LNCaP clone FGC (cell line): ENCODE measurements around the gene ZNF768.
"Not testable (repeated sequence)": the region's sequence is repeated elsewhere in the genome, so short reads cannot be mapped to it uniquely, and the experiment has no call there.

Source experiments
- DNase-seq: peaks from one replicate; pipeline ENCODE4 v3.0.0-alpha.2; 2011; ENCODE audit warnings: low read depth
- H3K4me3 ChIP-seq: 2 replicates; pipeline ENCODE4 v1.5.1; 2011; ENCODE audit warnings: mild to moderate bottlenecking, low read depth, low read length, control low read depth
- TF ChIP-seq, protein P1 (sequence below): IDR thresholded peaks from 2 replicates; pipeline ENCODE4 v1.5.1; 2012; ENCODE audit warnings: mild to moderate bottlenecking; ENCODE audit not compliant: control insufficient read depth, insufficient read depth; ENCODE audit errors: extremely low read depth

Gene ZNF768

DNA sequence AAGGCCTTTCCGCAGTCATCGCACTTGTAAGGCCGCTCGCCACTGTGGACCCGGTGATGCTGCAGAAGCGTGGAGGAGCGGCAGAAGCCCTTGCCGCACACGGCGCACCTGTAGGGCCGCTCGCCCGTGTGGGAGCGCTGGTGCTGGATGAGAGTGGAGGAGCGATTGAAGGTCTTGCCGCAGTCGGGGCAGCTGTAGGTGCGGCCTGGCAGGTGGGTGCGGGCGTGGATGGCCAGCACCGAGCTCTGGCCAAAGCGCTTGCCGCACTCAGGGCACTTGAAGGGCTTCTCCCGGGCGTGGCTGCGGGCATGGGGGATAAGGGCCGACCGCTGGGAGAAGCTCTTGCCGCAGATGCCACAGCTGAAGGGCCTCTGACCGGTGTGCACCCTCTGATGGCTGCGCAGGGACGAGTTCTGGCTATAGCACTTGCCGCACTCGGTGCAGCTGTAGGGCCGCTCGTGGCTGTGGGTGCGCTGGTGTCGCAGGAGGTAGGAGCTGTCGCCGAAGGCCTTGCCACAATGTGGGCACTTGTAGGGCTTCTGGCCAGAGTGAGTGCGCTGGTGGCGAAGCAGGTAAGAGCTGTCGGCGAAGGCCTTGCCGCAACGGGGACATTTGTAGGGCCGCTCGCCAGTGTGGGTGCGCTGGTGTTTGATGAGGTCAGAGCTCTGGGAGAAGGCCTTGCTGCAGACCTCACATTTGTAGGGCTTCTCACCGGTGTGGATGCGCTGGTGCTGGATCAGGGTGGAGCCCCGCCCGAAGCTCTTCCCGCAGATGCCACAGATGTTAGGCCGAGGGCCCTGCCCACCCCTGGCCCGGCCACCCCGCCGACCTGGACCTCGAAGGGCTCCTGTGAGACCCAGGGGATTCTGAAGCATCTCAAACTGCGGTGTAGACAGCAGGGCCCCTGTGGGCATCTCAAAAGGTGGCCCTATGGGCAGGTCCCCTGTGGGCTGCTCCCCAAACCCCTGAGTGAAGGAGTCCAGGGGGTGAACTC is 1.5 kb downstream of the ZNF768 start:
- TF ChIP-seq, protein P1, sequence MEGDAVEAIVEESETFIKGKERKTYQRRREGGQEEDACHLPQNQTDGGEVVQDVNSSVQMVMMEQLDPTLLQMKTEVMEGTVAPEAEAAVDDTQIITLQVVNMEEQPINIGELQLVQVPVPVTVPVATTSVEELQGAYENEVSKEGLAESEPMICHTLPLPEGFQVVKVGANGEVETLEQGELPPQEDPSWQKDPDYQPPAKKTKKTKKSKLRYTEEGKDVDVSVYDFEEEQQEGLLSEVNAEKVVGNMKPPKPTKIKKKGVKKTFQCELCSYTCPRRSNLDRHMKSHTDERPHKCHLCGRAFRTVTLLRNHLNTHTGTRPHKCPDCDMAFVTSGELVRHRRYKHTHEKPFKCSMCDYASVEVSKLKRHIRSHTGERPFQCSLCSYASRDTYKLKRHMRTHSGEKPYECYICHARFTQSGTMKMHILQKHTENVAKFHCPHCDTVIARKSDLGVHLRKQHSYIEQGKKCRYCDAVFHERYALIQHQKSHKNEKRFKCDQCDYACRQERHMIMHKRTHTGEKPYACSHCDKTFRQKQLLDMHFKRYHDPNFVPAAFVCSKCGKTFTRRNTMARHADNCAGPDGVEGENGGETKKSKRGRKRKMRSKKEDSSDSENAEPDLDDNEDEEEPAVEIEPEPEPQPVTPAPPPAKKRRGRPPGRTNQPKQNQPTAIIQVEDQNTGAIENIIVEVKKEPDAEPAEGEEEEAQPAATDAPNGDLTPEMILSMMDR = no peak
- DNase-seq = no peak
- no peak overlapping the region for H3K4me3 ChIP-seq

DNA sequence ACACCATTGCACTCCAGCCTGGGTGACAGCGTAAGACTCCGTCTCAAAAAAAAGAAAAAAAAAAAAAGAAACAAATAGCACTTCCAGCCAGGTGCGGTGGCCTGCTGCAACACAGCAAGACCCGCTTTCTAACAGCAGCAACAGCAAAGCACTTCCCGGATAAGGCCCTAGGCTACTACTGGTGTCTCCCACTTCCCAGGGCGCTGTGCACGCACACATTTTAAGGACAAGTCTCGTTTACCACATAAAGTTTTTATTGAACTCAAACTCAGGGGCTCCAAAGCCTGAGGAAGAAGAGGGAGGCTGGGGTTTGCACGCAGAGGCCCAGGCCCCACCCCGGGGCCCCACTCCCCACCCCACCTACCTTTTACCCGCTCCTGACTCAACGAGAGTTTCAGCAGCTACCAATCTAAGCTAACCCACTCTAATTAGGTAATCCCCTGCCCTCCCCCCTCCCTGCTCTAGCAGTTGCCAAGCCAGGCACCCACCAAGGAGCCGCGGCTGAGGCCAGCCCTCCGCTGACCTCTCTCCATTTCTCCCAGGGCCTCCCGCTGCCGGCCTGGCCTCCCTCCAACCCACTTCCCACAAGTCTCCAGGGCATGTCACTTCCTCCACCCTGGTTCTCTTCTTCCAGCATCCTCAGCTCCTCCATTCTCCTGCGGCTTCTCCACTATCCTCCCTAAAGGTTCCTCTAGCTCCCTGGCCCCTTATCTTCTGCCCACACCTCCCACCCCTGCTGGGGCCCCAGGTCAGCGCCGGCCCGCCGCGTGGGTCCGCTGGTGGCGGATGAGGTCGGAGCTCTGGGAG is 2.4 kb downstream of the ZNF768 start:
- TF ChIP-seq, protein P1 = no peak
- H3K4me3 ChIP-seq = no peak overlapping the region
- no peak for DNase-seq

DNA sequence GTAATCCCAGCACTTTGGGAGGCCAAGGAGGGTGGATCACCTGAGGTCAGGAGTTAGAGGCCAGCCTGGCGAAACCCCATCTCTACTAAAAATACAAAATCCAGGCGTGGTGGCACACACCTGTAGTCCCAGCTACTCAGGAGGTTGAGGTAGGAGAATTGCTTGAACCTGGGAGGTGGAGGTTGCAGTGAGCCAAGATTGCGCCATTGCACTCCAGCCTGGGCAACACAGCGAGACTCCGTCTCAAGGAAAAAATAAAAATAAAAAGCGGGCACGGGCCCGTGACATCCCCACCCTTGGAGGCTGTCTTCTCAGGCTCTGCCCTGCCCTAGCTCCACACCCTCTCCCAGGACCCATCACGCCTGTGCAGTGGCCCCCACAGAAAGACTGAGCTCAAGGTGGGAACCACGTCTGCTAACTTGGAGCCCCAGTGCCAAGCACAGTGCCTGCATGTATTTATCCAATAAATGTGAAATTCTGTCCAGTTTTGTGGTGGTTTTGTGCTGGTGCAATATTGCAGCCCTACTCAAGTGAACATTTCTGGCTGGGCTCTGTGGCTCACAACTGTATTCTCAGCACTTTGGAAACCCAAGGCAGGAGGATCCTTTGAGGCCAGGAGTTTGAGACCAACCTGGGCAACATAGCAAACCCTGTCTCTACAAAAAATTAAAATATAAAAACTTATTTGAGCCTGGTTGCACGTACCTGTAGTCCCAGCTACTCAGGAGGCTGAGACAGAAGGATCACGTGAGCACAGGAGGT is 3.5 kb downstream of the ZNF768 start:
- not testable (repeated sequence) for DNase-seq

DNA sequence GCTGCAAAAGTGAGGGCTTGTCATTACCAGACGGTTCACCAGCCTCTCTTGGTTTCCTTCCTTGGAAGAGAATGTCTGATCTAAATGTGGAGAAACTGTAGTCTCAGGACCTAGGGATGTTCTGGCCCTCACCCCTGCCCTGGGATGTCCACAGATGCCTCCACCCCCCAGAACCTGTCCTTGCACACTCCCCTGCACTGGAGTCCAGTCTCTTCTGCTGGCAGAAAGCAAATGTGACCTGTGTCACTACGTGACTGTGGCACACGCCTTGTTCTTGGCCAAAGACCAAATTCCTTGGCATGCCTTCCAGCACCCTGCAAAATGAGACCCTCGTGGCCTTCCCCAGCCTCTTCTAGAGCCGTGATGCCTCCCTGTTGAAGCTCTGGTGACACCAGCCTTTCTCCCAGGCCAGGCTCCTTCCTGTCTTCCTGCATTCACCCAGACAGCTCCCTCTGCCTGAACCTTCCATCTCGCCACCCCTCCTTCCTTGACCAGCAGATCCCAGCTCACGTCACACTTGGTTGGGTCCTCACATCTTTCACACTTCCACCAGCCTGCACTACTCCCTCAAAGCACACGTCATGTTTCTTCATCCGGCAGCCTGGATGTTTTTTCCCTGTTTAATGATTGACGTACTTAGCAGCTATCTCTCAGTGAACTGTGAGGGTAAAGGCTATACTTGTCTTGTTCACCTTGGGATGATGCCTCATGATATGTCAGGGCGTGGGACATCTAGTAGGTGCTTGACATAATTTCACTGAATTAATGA is 4.3 kb downstream of the ZNF768 start:
- no peak for DNase-seq
- no peak overlapping the region for H3K4me3 ChIP-seq
- TF ChIP-seq, protein P1 = no peak

More for the DNA sequence above, 3.5 kb downstream of the ZNF768 start:
- H3K4me3 ChIP-seq = not testable (repeated sequence)

DNA sequence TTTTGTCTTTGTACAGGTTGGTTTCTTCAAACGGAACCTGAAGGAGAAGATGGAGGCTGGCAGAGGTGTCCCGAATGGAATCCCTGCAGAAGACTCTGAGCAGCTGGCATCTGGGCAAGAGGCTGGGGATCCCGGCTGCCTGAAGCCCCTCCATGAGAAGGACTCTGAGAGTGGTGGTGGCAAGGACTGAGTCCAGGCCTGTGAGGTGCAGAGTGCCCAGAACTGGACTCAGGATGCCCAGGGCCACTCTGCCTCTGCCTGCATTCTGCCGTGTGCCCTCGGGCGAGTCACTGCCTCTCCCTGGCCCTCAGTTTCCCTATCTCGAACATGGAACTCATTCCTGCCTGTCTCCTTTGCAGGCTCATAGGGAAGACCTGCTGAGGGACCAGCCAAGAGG is 4.9 kb downstream of the ZNF768 start:
- TF ChIP-seq, protein P1 = no peak
- no peak overlapping the region for H3K4me3 ChIP-seq
- no peak for DNase-seq

DNA sequence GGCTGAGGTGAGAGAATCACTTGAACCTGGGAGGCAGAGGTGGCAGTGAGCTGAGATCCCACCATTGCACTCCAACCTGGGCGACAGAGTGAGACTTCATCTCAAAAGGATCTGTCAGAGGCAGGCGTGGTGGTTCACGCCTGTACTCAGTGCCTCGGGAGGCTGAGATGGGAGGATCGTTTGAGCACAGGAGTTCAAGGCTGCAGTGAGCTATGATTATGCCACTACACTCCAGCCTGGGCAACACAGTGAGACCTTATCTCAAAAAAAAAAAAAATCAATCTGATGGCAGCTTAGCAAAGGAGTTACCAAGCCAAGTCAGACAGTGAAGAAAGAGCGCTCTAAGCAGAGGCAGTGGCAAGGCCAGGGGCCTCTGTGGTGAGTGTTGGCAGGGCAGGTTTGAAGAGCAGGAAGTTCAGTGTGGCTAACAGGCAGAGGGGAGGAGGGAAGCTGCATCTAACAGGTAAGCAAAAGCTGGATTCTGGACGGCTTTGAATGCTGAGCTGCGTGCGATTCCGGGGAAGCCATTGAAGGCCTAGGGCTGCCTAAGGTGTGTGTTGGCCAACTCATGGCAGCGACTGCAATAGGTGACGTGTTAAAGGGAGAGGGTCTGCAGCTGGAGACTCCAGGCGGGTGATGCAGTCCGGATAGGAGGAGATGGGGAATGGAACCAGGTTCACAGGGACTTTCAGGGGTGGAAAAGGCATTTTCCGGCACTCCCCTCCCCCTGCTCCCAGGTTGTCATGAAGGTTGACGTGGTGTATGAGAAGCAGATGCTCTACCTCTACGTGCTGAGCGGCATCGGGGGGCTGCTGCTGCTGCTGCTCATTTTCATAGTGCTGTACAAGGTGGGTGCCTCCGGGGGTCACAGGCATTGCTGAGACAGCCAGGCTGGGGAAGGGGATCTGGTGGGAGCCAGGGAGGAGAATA is 7.0 kb downstream of the ZNF768 start:
- DNase-seq = no peak
- TF ChIP-seq, protein P1 = no peak

More for the DNA sequence above, 7.0 kb downstream of the ZNF768 start:
- no peak overlapping the region for H3K4me3 ChIP-seq
